K562 treated with DMSO at 1 percent for 12 hours (cell line): ENCODE measurements around the gene FLYWCH2. TPM values are rescaled to one million over a fixed set of nuclear protein-coding genes. Genes with fewer than 3 reads are reported as not detected.

Source experiments
- total RNA-seq: library from RNA; unstranded; fragments of 300-600 nt; gene quantifications from 2 replicates; pipeline ENCODE4 v1.2.3, GENCODE V29; 2022; ENCODE audit not compliant: insufficient read depth

FLYWCH2 gene, protein sequence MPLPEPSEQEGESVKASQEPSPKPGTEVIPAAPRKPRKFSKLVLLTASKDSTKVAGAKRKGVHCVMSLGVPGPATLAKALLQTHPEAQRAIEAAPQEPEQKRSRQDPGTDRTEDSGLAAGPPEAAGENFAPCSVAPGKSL
- total RNA-seq = 72.2 and 77.6 TPM in 2 replicates

DNA sequence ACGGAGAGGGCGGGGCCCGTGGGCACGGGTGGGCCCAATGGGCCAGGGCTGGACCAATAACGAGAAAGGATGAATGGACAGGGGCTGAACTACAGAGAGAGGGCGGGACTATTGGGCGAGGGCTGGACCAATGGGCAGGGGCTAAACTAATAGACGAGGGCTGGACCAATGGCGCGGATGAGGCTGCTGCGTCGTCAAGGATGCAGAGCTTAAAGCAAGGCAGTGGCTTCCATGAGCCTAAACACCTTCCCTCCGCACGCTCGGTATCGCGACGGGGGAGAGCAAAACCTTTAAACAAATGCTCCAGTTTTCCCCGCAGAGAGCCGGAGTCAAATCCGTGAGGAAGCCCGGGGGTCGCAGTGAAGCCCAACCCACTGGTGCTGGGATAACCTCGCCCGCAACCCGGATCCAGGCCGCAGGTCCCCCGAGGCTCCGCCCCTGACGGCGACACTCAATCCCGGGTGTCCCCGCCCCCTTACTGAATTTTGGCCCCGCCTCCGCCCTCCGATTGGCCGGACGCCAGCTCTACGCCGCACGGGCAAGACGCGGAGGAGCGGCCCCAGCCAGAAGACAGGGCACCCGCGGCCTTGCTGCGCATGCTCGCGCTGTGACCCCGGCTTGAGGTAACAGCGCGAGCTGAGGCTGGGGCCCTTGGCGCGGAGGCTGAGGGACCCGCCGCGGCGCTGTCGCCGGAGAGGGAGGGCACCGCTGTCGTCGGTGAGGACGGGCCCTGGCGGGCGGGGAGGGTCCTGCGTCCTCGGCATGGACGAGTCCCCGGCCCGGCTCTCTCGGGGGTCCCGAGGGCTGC, at the start of gene FLYWCH2:
Gene FLYWCH2 (plus strand): TSS at position 566 of the 808 bp plus-strand sequence. CDS start 13,235 bp downstream, outside the sequence.

DNA sequence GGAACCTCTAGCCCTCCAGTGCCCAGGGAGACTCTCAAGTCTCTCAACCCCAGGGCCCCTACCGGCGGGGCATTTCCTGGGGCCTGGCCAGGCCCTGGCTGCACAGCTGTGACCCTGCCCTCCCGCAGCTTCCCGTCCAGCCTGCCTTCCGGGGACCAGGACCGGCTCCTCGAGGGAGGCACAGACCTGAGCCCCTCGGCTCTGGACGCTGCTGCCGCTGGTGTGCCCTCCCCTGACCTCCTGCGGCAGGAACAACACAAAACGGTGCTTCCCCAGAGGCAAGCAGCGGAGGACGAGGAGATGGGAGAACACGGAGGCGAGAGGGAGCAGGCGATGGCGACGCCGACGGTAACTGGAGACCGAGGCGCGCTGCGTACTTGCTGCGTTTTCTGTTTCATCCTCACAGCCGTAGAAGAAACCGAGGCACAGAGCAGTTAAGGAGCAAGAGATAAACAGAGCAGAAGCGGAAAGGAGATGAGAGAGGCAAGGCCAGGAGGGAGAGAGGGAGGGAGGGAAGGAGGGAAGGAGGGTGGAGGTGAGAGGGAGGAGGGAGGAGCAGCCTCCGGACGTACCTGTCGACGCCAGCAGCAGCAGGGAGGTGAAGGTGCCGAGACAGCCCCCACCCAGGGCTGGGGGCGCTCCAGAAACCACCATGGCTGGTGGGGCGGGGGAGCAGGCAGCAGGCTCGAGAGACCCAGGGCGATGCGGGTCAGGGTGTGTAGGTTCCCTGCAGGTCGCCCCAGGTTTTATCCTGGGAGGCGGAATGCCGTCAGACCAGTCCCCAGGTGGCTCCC, 25.4 kb upstream of the FLYWCH2 start, which contains the start of gene PRSS22:
Gene PRSS22 (minus strand): TSS at position 720 of the 794 bp plus-strand sequence. CDS start 66 bp downstream, at position 654.

DNA sequence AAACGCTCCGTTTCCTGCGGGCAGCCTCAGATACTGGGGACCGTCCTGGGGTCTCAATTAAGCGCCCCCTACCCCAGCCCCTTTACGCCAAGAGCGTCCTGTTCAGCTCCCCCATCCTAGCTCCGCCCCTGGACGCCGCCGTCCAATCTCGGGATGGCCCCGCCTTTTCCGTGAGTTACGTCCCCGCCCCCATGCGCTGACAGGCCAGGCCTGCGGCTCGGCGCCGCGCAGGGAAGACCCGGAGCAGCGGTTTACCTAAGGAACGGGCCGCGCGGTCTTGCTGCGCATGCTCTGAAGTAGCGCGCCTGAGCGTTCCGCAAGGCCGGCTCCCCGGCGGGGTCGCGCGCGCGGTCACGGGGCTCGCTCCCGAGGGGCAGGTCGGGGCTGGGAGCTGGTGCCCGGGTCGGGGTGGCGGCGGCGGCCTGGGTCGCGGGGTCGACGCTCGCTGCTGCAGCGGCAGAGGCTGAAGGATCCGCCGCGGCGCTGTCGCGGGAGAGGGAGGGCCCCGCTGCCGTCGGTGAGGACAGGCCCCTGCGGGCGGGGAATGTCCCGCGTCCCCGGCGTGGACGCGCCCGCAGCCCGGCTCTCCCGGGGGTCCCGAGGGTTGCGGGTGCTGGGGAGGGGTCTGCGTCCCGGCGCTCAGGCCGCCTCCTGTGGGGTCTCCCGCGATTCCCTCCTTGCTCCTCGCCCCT, 28.8 kb downstream of the FLYWCH2 start, which contains the start of gene FLYWCH1:
Gene FLYWCH1 (plus strand): TSS at position 294 of the 692 bp plus-strand sequence. CDS start 17,755 bp downstream, outside the sequence.

Other genes with a start within 250 kb of the FLYWCH2 start
- 45.9 and 57.1 TPM in 2 replicates for gene KCTD5, start 200.7 kb upstream of the FLYWCH2 start, total RNA-seq
- 1.0 and 2.4 TPM in 2 replicates for gene PRSS27, start 163.0 kb upstream of the FLYWCH2 start, total RNA-seq
- gene SRRM2, start 130.6 kb upstream of the FLYWCH2 start, total RNA-seq = 211 and 370 TPM in 2 replicates
- gene ELOB, start 105.9 kb upstream of the FLYWCH2 start, total RNA-seq = 243 and 416 TPM in 2 replicates
- not detected in 2 replicates for gene PRSS33, start 95.7 kb upstream of the FLYWCH2 start, total RNA-seq
- not detected in 2 replicates for gene PRSS41, start 84.7 kb upstream of the FLYWCH2 start, total RNA-seq
- gene PRSS21, start 66.0 kb upstream of the FLYWCH2 start, total RNA-seq = 71.2 and 81.6 TPM in 2 replicates
- gene ZG16B, start 52.9 kb upstream of the FLYWCH2 start, total RNA-seq = 1.7 TPM in 1 of 2 replicates, not detected in the other
- gene PRSS22, start 25.0 kb upstream of the FLYWCH2 start, total RNA-seq = not detected in 2 replicates
- gene FLYWCH1, start 28.7 kb downstream of the FLYWCH2 start, total RNA-seq = 41.5 and 48.1 TPM in 2 replicates
- 0.85 TPM in 1 of 2 replicates, not detected in the other for gene KREMEN2, start 81.1 kb downstream of the FLYWCH2 start, total RNA-seq
- 15.8 and 27.8 TPM in 2 replicates for gene PAQR4, start 86.1 kb downstream of the FLYWCH2 start, total RNA-seq
- 168 and 170 TPM in 2 replicates for gene PKMYT1, start 97.2 kb downstream of the FLYWCH2 start, total RNA-seq
- gene CLDN9, start 129.7 kb downstream of the FLYWCH2 start, total RNA-seq = 4.1 and 6.9 TPM in 2 replicates
- not detected in 2 replicates for gene CLDN6, start 135.0 kb downstream of the FLYWCH2 start, total RNA-seq
- 33.0 and 33.7 TPM in 2 replicates for gene TNFRSF12A, start 137.2 kb downstream of the FLYWCH2 start, total RNA-seq
- 26.3 and 32.4 TPM in 2 replicates for gene HCFC1R1, start 140.7 kb downstream of the FLYWCH2 start, total RNA-seq
- gene THOC6, start 140.8 kb downstream of the FLYWCH2 start, total RNA-seq = 32.1 and 41.7 TPM in 2 replicates
- gene BICDL2, start 153.7 kb downstream of the FLYWCH2 start, total RNA-seq = not detected in 2 replicates
- gene MMP25, start 163.3 kb downstream of the FLYWCH2 start, total RNA-seq = not detected in 2 replicates
- 10.0 and 14.9 TPM in 2 replicates for gene IL32, start 182.4 kb downstream of the FLYWCH2 start, total RNA-seq
- not detected in 2 replicates for gene ZSCAN10, start 216.1 kb downstream of the FLYWCH2 start, total RNA-seq
- 22.5 and 22.7 TPM in 2 replicates for gene ZNF205, start 229.4 kb downstream of the FLYWCH2 start, total RNA-seq